Keratinocyte (primary cell): Measurements from ENCODE around the gene SNCAIP. TPM values are rescaled to one million over a fixed set of nuclear protein-coding genes. Genes with fewer than 3 reads are reported as not detected.

Source experiments
- DNase-seq: peaks from one replicate; pipeline ENCODE4 v3.0.0-alpha.2; 2011; ENCODE audit warnings: low read depth, missing footprints, low spot score
- FAIRE-seq: peaks from 2 replicates; lab custom pipeline; 2011; peaks lifted over from hg19 to GRCh38; lab: Jason Lieb, UNC
- H2AFZ ChIP-seq: 2 replicates; pipeline ENCODE4 v1.6.0; 2012; ENCODE audit warnings: low read length, control low read depth, inconsistent platforms; ENCODE audit not compliant: control insufficient read depth
- H3K27ac ChIP-seq: 2 replicates; pipeline ENCODE4 v1.5.1; 2011; ENCODE audit warnings: low read length; ENCODE audit not compliant: control insufficient read depth, insufficient read depth
- H3K27me3 ChIP-seq: 3 replicates; pipeline ENCODE4 v1.6.0; 2011; ENCODE audit warnings: low read length; ENCODE audit not compliant: control insufficient read depth, insufficient read depth; ENCODE audit errors: extremely low read depth
- H3K36me3 ChIP-seq, 2 experiments: 2 replicates in 1 of 2; 3 replicates in 1 of 2; pipeline ENCODE4 v1.5.1; 2011; ENCODE audit warnings: low read length in 2 of 2, mild to moderate bottlenecking in 1 of 2; ENCODE audit not compliant: control insufficient read depth in 2 of 2, insufficient read depth in 2 of 2; ENCODE audit errors: extremely low read depth in 1 of 2
- H3K4me1 ChIP-seq: 3 replicates; pipeline ENCODE4 v1.5.1; 2011; ENCODE audit warnings: low read length; ENCODE audit not compliant: control insufficient read depth, insufficient read depth; ENCODE audit errors: extremely low read depth
- H3K4me2 ChIP-seq: 3 replicates; pipeline ENCODE4 v1.6.0; 2011; ENCODE audit warnings: low read depth, low read length; ENCODE audit not compliant: control insufficient read depth, insufficient read depth; ENCODE audit errors: extremely low read depth
- H3K4me3 ChIP-seq, 3 experiments: fragments of 200-600 bp in 1 of 3; sonication (generic) in 1 of 3; 2 replicates in 2 of 3; 3 replicates in 1 of 3; pipeline ENCODE4 v1.5.1; 2011 to 2016; ENCODE audit warnings: low read length in 3 of 3, mild to moderate bottlenecking in 3 of 3, control low read depth in 2 of 3, inconsistent platforms in 1 of 3, low read depth in 1 of 3, mixed read lengths in 1 of 3, mixed run types in 1 of 3, moderate library complexity in 1 of 3; ENCODE audit not compliant: control insufficient read depth in 2 of 3, insufficient read depth in 2 of 3; ENCODE audit errors: extremely low read depth in 1 of 3
- H3K79me2 ChIP-seq: 2 replicates; pipeline ENCODE4 v1.6.0; 2012; ENCODE audit warnings: low read length; ENCODE audit not compliant: control insufficient read depth, insufficient read depth
- H3K9ac ChIP-seq: 3 replicates; pipeline ENCODE4 v1.6.0; 2011; ENCODE audit warnings: low read length; ENCODE audit not compliant: control insufficient read depth, insufficient read depth; ENCODE audit errors: extremely low read depth
- H3K9me1 ChIP-seq: 3 replicates; pipeline ENCODE4 v1.6.0; 2011; ENCODE audit warnings: low read length; ENCODE audit not compliant: control insufficient read depth, insufficient read depth; ENCODE audit errors: extremely low read depth
- H3K9me3 ChIP-seq: 2 replicates; pipeline ENCODE4 v1.5.1; 2012; ENCODE audit warnings: low read depth, low read length; ENCODE audit not compliant: control insufficient read depth
- H4K20me1 ChIP-seq: 3 replicates; pipeline ENCODE4 v1.6.0; 2011; ENCODE audit warnings: low read length; ENCODE audit not compliant: control insufficient read depth, insufficient read depth; ENCODE audit errors: extremely low read depth
- EZH2 ChIP-seq: IDR thresholded peaks from one replicate; pipeline ENCODE4 v1.6.1; 2012; ENCODE audit warnings: inconsistent platforms, mild to moderate bottlenecking, low read length, moderate library complexity
- dilution Hi-C: fragments of 300-500 bp; cut with MboI; formaldehyde crosslinking; loops from one replicate; pipeline ENCODE4 v1.7.0; 2020; ENCODE audit warnings: low sequenced_read_pairs; ENCODE audit not compliant: extremely low pct_ligation_motif_present
- polyA plus RNA-seq, 5 experiments: library from polyadenylated mRNA; depleted of rRNA in 3 of 5; stranded (reverse) in 3 of 5; stranded (forward) in 1 of 5; unstranded in 1 of 5; fragments of >200 nt; gene quantifications; 1 replicate in 1 of 5; 2 replicates in 3 of 5; 3 replicates in 1 of 5; pipeline versions ENCODE4 v1.2.1 to v1.2.3, GENCODE V29; 2011 to 2012; ENCODE audit warnings: missing spikeins in 2 of 5, low read depth in 1 of 5, low replicate concordance in 1 of 5
- TF ChIP-seq, protein P1 (sequence below), 3 experiments: IDR thresholded peaks in 1 of 3; conservative IDR thresholded peaks in 1 of 3; optimal IDR thresholded peaks in 1 of 3; 2 replicates in 2 of 3; 3 replicates in 1 of 3; pipeline versions ENCODE3 to v1.5.1; 2011; ENCODE audit warnings: low read length in 3 of 3, mild to moderate bottlenecking in 3 of 3, moderate library complexity in 2 of 3, control low read depth in 1 of 3, inconsistent platforms in 1 of 3; ENCODE audit not compliant: insufficient read depth in 2 of 3; ENCODE audit errors: extremely low read depth in 1 of 3

SNCAIP gene
- polyA plus RNA-seq, 1 donor (not counting 4 experiments of a cell fraction or from before 2014, with no cell fraction given), result not detected

- H3K27ac ChIP-seq, result no peak overlapping the region
- no peaks in the 10 kb centered on the region for H3K36me3 ChIP-seq
- H3K27me3 ChIP-seq, result no peaks in the 10 kb centered on the region
- DNase-seq, result no peak
- no peaks in the 10 kb centered on the region for H3K79me2 ChIP-seq
- no peak overlapping the region for H3K4me2 ChIP-seq
- no peaks in the 10 kb centered on the region for H3K9me3 ChIP-seq
- H3K9me1 ChIP-seq, result no peaks in the 10 kb centered on the region
- H3K9ac ChIP-seq, result no peak overlapping the region
- no peak overlapping the region for H2AFZ ChIP-seq
- no peaks in the 10 kb centered on the region for H4K20me1 ChIP-seq
- no peak for TF ChIP-seq EZH2
- TF ChIP-seq, protein P1, sequence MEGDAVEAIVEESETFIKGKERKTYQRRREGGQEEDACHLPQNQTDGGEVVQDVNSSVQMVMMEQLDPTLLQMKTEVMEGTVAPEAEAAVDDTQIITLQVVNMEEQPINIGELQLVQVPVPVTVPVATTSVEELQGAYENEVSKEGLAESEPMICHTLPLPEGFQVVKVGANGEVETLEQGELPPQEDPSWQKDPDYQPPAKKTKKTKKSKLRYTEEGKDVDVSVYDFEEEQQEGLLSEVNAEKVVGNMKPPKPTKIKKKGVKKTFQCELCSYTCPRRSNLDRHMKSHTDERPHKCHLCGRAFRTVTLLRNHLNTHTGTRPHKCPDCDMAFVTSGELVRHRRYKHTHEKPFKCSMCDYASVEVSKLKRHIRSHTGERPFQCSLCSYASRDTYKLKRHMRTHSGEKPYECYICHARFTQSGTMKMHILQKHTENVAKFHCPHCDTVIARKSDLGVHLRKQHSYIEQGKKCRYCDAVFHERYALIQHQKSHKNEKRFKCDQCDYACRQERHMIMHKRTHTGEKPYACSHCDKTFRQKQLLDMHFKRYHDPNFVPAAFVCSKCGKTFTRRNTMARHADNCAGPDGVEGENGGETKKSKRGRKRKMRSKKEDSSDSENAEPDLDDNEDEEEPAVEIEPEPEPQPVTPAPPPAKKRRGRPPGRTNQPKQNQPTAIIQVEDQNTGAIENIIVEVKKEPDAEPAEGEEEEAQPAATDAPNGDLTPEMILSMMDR (optimal IDR thresholded peaks at IDR 0.05 in 1 of 3, IDR thresholded peaks at IDR 0.05 in 1 of 3, conservative IDR thresholded peaks at IDR 0.05 in 1 of 3; ENCODE audit: extremely low read depth in 1 of 3, insufficient read depth in 2 of 3, low read length in 3 of 3), result no peak
- no peak for FAIRE-seq
- no peak overlapping the region for H3K4me3 ChIP-seq
- H3K4me1 ChIP-seq, result no peaks in the 10 kb centered on the region
- dilution Hi-C loops, result no loop called here
Measured at GRCh38 chr5:122273696-122274095, 38.3 kb upstream of the SNCAIP start.

GRCh38 chr5:122283592-122283991 is 28.4 kb upstream of the SNCAIP start:
- no peaks in the 10 kb centered on the region for H3K4me1 ChIP-seq
- no peak for TF ChIP-seq EZH2
- TF ChIP-seq, protein P1 (optimal IDR thresholded peaks at IDR 0.05 in 1 of 3, IDR thresholded peaks at IDR 0.05 in 1 of 3, conservative IDR thresholded peaks at IDR 0.05 in 1 of 3; ENCODE audit: extremely low read depth in 1 of 3, insufficient read depth in 2 of 3, low read length in 3 of 3), result no peak
- FAIRE-seq, result peak; percentile 32
- no peaks in the 10 kb centered on the region for H3K79me2 ChIP-seq
- H3K27ac ChIP-seq, result no peak overlapping the region
- no peak overlapping the region for H3K9ac ChIP-seq
- no peaks in the 10 kb centered on the region for H3K36me3 ChIP-seq
- H3K4me2 ChIP-seq, result no peak overlapping the region
- peaks cover 4% of the 10 kb centered on the region for H3K27me3 ChIP-seq
- no peak for DNase-seq
- dilution Hi-C loops, result no loop called here
- no peaks in the 10 kb centered on the region for H3K9me3 ChIP-seq
- H4K20me1 ChIP-seq, result no peaks in the 10 kb centered on the region
- H3K4me3 ChIP-seq, result no peak overlapping the region
- no peak overlapping the region for H2AFZ ChIP-seq
- no peaks in the 10 kb centered on the region for H3K9me1 ChIP-seq
